Forelimb muscle (tissue), 1 donor: Measurements from ENCODE around the gene DGKH. TPM values are rescaled to one million over a fixed set of nuclear protein-coding genes. Genes with fewer than 3 reads are reported as not detected.
"Not testable (repeated sequence)": the region's sequence is repeated elsewhere in the genome, so short reads cannot be mapped to it uniquely, and the experiment has no call there.

Source experiments
- DNase-seq: peaks from one replicate; pipeline ENCODE4 v3.0.0-alpha.2; 2013; ENCODE audit warnings: low read depth
- polyA plus RNA-seq: library from polyadenylated mRNA; unstranded; fragments of 120-200 nt; gene quantifications from one replicate; pipeline ENCODE4 v1.2.1, GENCODE V29; 2013; ENCODE audit not compliant: insufficient read length

Gene DGKH
- polyA plus RNA-seq, 1 donor: 3.1 TPM

- no peak for DNase-seq
Measured at GRCh38 chr13:42112864-42113263, 64.4 kb downstream of the DGKH start.

DNA sequence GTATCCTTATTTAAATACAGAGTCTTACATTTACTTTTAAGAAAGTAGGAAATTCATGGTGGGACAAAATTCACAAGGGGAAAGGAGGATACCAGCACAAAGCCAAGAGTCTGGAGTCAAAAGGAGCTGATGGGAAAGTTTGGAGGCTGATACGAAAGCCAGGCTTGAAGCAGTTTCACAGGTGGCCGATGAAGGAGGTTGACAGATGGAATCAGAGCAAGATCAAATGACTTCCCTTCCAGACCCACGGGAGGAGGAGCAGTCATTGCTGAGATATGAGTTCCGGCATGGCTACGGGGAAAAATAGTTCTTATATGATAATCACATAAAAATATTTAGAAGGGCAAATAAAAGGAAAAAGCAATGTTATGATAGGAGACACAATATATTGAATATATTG, 65.0 kb downstream of the DGKH start:
- DNase-seq: no peak

DNA sequence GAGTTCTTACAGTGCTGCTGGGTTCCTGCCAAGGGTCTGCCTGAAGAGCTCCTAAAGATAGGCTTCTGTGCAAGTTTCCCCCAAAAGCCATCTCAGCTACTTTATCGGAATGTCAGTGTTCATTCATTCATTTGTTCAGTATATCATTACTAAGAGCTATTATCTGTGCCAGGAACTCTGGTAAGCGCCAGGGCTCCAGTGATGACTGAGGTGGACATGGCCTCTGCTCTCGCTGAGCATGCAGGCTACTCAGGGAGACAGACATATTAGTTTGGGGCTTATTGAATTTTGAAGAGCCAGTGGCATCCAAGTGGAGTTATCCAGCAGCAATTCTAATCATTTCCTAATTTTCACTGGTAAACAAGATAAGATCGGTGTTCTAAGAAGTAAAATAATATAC, 65.8 kb downstream of the DGKH start:
- no peak for DNase-seq

- DNase-seq: no peak
Measured at GRCh38 chr13:42114912-42115311, 66.5 kb downstream of the DGKH start.

- no peak for DNase-seq
Measured at GRCh38 chr13:42116225-42116624, 67.8 kb downstream of the DGKH start.

DNA sequence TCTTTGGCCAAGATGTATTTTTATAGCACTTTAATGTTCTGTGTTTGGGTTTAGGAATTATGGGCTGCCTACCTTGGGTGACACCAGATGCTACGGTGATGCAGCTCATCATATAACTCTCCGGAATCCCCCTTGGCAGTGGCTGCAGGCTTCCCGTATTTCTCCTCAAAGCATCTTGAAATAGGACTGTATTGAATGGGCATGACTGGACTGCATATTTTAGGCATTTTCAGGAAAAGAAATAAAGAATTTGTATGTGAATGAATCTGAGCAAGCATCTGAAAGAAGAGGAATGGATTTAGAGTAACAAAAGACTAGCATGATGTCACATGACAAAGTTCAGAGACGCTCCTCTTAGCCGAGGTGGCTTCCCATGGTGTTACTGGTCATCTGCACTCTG, 70.6 kb downstream of the DGKH start:
- no peak for DNase-seq

- DNase-seq: no peak
Measured at GRCh38 chr13:42119875-42120274, 71.4 kb downstream of the DGKH start.

DNA sequence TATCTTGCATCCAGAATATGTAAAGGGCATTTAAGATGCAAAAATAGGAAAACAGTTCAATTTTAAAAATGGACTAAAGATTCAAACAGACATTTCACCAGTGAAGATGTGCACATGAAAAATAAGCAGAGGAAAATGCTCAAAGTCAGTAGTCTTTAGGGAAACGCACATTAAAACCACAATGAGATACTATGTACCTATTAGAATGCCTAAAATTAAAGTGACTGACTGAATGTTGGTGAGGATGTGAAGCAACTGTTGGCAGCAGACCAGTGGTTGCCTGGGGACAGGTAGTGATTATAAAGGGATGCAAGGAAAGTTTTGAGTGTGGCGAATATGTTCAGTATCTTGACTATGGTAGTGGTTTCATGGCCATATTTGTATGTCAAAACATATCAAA, 75.2 kb downstream of the DGKH start:
- DNase-seq: no peak

DNA sequence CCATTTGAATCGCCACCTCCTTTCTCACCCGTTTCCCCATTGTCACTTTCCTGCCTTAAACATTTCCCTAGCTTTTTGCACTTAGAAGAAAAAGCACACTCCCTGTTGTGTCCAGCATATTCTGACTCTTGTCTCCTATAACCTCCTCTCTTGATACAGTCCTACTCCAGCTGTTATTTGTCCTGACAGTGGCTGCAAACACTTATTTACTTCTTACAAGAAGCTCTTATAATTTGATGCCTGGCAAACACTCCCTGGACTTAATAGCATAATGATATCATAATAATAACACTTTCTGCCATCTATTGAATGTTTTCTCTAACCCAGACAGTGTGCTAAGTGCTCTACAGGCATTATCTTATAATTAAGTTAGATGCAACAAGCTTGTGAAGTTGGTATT, 76.6 kb downstream of the DGKH start:
- no peak for DNase-seq

DNA sequence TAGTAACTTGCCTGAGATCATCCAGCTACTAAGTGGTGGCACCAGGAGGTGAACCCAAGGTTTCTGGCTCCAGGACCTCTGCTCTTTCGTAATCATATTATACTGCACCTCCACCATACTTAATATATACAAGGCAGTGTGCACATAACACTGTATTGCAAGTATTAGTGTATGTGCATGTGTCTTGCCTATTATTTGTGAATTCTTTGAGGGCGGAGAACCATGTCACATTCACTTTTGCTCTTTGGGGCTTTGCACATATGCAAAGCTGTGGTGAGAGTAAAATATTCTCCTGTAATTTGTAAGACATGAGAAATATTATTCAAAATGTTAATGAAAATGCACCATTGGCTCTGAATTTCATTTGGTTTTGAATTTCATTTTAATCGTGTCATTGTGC, 78.6 kb downstream of the DGKH start:
- no peak for DNase-seq

- no peak for DNase-seq
Measured at GRCh38 chr13:42129033-42129432, 80.6 kb downstream of the DGKH start.

DNA sequence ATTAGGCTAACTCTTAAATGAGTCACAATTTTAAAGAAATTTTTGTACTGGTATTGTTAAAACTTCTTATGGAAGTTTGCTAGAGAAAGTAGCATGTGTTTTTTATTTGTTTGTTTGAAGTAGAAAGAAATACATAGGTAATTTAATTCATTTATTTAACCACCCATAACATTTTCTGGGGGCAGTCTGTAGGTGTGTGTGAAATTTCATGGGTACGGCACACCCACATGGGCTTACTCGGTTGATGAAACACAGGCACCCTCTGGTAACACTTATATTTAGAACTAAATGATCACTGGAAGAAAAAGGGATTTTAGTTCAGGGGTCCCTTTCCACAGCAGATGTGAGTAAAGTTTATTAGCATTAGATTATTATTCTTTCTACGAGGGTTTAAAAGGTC, 88.1 kb downstream of the DGKH start:
- DNase-seq: no peak

- DNase-seq: no peak
Measured at GRCh38 chr13:42137856-42138537, 89.5 kb downstream of the DGKH start.

DNA sequence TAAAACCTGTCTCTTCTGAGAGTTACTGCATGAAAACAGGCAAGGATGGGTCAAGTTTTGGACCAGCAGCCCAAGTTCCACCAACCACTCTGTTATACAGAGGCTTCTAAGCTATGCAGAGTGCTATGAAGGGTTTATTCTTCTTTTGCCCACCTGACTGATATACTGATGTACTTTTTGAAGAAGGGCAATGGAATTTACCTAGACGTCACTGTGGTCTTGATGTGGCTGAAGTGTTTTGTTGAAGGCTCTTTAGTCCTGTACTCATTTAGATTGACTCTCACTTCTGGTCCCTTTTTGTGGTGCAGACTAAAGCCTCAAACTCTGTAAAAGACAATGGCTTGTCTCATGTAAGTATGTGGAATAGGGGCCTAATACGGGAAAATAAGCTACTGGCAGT, 92.0 kb downstream of the DGKH start:
- DNase-seq: no peak

GRCh38 chr13:42141052-42141451, 92.6 kb downstream of the DGKH start:
- not testable (repeated sequence) for DNase-seq

GRCh38 chr13:42146359-42146758, 97.9 kb downstream of the DGKH start:
- DNase-seq: no peak

GRCh38 chr13:42148538-42148937, 100.1 kb downstream of the DGKH start:
- DNase-seq: no peak

GRCh38 chr13:42149136-42149535, 100.7 kb downstream of the DGKH start:
- DNase-seq: no peak

GRCh38 chr13:42151781-42152180, 103.3 kb downstream of the DGKH start:
- no peak for DNase-seq

DNA sequence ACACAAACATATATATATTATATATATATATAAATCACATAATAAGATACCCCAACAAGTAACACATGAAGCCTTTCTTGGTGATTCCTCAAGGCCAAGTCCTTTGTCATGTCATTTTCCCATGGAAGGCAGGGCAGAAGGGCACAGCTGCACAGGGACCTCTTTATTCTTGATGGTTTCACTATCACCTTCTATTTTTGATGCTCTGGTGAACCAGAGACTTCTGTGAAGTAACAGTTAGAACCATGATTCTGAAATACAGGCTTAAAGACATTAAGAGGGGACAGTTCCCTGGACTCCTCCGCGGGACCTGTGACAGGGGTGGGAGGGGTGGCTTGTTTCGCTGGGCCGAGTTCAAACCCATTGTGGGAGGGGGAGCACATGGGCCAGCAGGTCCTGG, 104.0 kb downstream of the DGKH start:
- DNase-seq: no peak

DNA sequence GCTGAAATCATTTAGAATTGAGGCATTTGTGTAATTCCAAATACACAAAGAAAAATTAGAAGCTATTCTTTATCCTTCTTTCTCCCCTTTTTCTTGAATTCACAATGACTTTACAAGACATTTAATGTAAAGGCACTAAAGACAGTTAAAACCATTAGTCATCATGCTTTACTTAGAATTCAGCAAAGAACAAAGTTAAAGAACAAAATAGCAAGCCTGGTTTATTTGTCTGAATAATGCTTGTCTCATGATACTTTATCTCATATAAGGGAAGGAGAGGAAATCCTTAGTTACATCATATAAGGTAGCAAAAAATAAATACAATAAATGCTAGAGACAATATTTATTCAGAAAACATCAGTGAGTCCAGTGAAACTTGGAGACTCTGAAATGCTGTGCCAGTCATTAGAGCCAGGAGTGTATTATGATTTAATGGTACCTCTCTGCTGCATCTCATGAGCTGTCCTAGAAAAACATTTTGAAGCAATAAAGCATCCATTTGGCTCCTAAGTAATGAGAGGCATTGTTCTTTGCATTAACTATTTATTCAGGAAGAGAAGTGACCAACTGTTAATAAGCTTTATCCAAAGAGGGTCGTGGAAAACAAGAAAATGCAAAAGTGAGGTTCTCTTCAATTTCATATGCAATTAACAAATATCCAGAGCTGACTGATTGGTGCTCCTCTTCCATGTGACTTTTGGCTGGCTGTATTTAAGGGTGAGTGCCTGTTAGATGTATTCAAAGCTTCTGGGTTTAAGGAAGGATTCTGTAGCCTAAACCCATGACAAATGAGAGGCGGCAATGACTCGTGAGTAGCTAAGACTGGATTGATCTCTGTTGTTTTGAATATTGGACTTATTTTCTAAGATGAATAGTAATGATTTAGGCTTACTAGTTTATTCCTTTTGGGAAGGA, 105.0 kb downstream of the DGKH start:
- no peak for DNase-seq

DNA sequence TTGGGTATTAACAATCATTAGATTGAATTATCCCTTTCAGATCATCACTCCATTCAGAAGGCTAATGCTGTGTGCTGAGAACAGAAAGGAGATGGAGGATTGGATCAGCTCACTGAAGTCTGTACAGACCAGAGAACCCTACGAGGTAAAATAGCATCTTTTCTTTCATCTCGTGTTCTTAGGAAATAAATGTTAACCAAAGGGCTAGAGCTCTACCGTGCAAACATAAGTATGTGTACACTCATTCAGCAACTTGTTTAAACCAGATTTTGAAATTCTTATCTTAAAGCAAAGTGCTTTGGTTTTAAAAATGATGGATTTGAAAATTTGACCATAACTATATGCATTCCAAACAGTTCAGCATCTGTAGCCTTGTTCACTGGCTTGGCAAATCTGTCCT, 106.8 kb downstream of the DGKH start:
- DNase-seq: no peak

GRCh38 chr13:42163338-42163737, 114.9 kb downstream of the DGKH start:
- not testable (repeated sequence) for DNase-seq
